A673 (cell line): Measurements from ENCODE around the gene RHEB. TPM values are rescaled to one million over a fixed set of nuclear protein-coding genes. Genes with fewer than 3 reads are reported as not detected.

Experiments used
- BruUV-seq: library from RNA; stranded (reverse); fragments of 400-500 nt; replicated peaks from 2 replicates; lab custom pipeline; 2021; lab: Mats Ljungman, UMichigan
- CTCF ChIA-PET: fragments of 300-600 bp; sonication (Branson Sonifier 250); formaldehyde crosslinking; loops from one replicate; lab custom pipeline; 2022; ENCODE audit warnings: antibody characterized with exemption; lab: Charles Lee
- POLR2A ChIA-PET: fragments of 300-600 bp; sonication (Branson Sonifier 250); formaldehyde crosslinking; loops from one replicate; lab custom pipeline; 2022; ENCODE audit warnings: antibody characterized with exemption; ENCODE audit not compliant: low non-redundant PET; lab: Charles Lee
- DNase-seq: peaks from one replicate; pipeline ENCODE4 v3.0.0-alpha.2; 2015; ENCODE audit warnings: low spot score
- H3K27ac ChIP-seq: fragments of 200-600 bp; sonication (generic); 2 replicates; pipeline ENCODE4 v1.5.1; 2016; ENCODE audit warnings: mixed run types, low read depth, mild to moderate bottlenecking, mixed read lengths, antibody characterized with exemption, low read length; ENCODE audit not compliant: poor library complexity, severe bottlenecking
- H3K27me3 ChIP-seq: fragments of 200-600 bp; sonication (generic); replicated peaks from 2 replicates; pipeline ENCODE4 v1.6.1; 2017; ENCODE audit warnings: mixed run types, low read depth, mild to moderate bottlenecking, mixed read lengths, antibody characterized with exemption, low read length; ENCODE audit not compliant: insufficient read depth, poor library complexity
- H3K36me3 ChIP-seq: fragments of 200-600 bp; sonication (generic); 2 replicates; pipeline ENCODE4 v1.6.1; 2016; ENCODE audit warnings: mixed run types, mild to moderate bottlenecking, mixed read lengths, antibody characterized with exemption, low read length; ENCODE audit not compliant: insufficient read depth, poor library complexity, severe bottlenecking
- H3K4me1 ChIP-seq: fragments of 200-600 bp; sonication (generic); 2 replicates; pipeline ENCODE4 v1.6.1; 2017; ENCODE audit warnings: mixed run types, mild to moderate bottlenecking, mixed read lengths, antibody characterized with exemption, low read length; ENCODE audit not compliant: insufficient read depth, poor library complexity, severe bottlenecking
- H3K4me3 ChIP-seq: fragments of 200-600 bp; sonication (generic); 2 replicates; pipeline ENCODE4 v1.5.1; 2016; ENCODE audit warnings: low read depth, mixed run types, mild to moderate bottlenecking, mixed read lengths, low read length; ENCODE audit not compliant: poor library complexity, severe bottlenecking
- H3K9me3 ChIP-seq: fragments of 200-600 bp; sonication (generic); 2 replicates; pipeline ENCODE4 v1.6.1; 2016; ENCODE audit warnings: mixed run types, low read depth, mild to moderate bottlenecking, mixed read lengths, antibody characterized with exemption, low read length; ENCODE audit not compliant: poor library complexity, severe bottlenecking
- CTCF ChIP-seq: fragments of 300-800, 200-600 bp; sonication (generic); conservative IDR thresholded peaks from 2 replicates; pipeline ENCODE4 v1.5.1; 2017; ENCODE audit warnings: low read depth, mild to moderate bottlenecking, antibody characterized with exemption, low read length, moderate library complexity, mixed read lengths
- EZH2 ChIP-seq: fragments of 200-600 bp; sonication (generic); IDR thresholded peaks from 2 replicates; pipeline ENCODE4 v1.6.1; 2017; ENCODE audit warnings: borderline replicate concordance, low read depth, mild to moderate bottlenecking, mixed read lengths, antibody characterized with exemption, low read length; ENCODE audit not compliant: poor library complexity, severe bottlenecking
- intact Hi-C: fragments of 100-400 bp; cut with micrococcal nuclease; formaldehyde crosslinking; loops from one replicate; pipeline ENCODE4 v1.10.0; 2022; ENCODE audit not compliant: unreplicated experiment
- total RNA-seq: library from RNA; stranded (reverse); gene quantifications from 2 replicates; pipeline ENCODE4 v1.2.3, GENCODE V29; 2021

RHEB gene
- total RNA-seq, 1 experiment from 2014 or later: 136 TPM

GRCh38 chr7:151427705-151428377 lies 91.9 kb downstream of the RHEB start:
- Histone ChIP-seq H3K36me3 (no peaks in the 10 kb centered on the region), H3K4me1 (peaks cover 31% of the 10 kb centered on the region), H3K27ac (no peak overlapping the region), H3K9me3 (no peaks in the 10 kb centered on the region), H3K4me3 (no peak overlapping the region), H3K27me3 (no peaks in the 10 kb centered on the region)
- ChIA-PET CTCF (no interaction called here), POLR2A (interaction anchor here (0.7 kb wide), 1 partner anchor 27 kb away, joined by 10 read pairs; no protein-coding TSS in a partner anchor)
- TF ChIP-seq EZH2 (no peak), CTCF (no peak)
- no TSS peak for BruUV-seq
- intact Hi-C loops: no loop called here
- DNase-seq: no peak

GRCh38 chr7:151426904-151427704 lies 92.6 kb downstream of the RHEB start:
- CTCF ChIA-PET: interaction anchor here (0.7 kb wide), 1 partner anchor 27 kb away, joined by 3 read pairs; no protein-coding TSS in a partner anchor
- Histone ChIP-seq H3K27ac (no peak overlapping the region), H3K36me3 (no peaks in the 10 kb centered on the region), H3K27me3 (no peaks in the 10 kb centered on the region), H3K4me3 (no peak overlapping the region), H3K4me1 (peaks cover 31% of the 10 kb centered on the region), H3K9me3 (no peaks in the 10 kb centered on the region)
- intact Hi-C loops: no loop called here
- TF ChIP-seq EZH2 (no peak), CTCF (no peak)
- POLR2A ChIA-PET: no interaction called here
- no peak for DNase-seq
- BruUV-seq: no TSS peak

- H3K27me3 ChIP-seq: no peaks in the 10 kb centered on the region
- no TSS peak for BruUV-seq
- no peak for TF ChIP-seq EZH2
- no peak for TF ChIP-seq CTCF
- H3K36me3 ChIP-seq: no peaks in the 10 kb centered on the region
- H3K4me1 ChIP-seq: peaks cover 31% of the 10 kb centered on the region
- POLR2A ChIA-PET: no interaction called here
- intact Hi-C loops: no loop called here
- H3K9me3 ChIP-seq: no peaks in the 10 kb centered on the region
- DNase-seq: peak; percentile 68
- H3K4me3 ChIP-seq: no peak overlapping the region
- CTCF ChIA-PET: interaction anchor here (0.7 kb wide), 1 partner anchor 28 kb away, joined by 3 read pairs; no protein-coding TSS in a partner anchor
- no peak overlapping the region for H3K27ac ChIP-seq
These were observed 93.2 kb downstream of the RHEB start for GRCh38 chr7:151426441-151426903.
